GM19099 (cell line): ENCODE measurements around the gene NCLN.

Experiments used
- POLR2A ChIP-seq: IDR thresholded peaks from 3 replicates; pipeline ENCODE4 v1.6.1; 2011; ENCODE audit warnings: low read depth; ENCODE audit not compliant: insufficient read length; ENCODE audit errors: extremely low read depth

Gene NCLN

DNA sequence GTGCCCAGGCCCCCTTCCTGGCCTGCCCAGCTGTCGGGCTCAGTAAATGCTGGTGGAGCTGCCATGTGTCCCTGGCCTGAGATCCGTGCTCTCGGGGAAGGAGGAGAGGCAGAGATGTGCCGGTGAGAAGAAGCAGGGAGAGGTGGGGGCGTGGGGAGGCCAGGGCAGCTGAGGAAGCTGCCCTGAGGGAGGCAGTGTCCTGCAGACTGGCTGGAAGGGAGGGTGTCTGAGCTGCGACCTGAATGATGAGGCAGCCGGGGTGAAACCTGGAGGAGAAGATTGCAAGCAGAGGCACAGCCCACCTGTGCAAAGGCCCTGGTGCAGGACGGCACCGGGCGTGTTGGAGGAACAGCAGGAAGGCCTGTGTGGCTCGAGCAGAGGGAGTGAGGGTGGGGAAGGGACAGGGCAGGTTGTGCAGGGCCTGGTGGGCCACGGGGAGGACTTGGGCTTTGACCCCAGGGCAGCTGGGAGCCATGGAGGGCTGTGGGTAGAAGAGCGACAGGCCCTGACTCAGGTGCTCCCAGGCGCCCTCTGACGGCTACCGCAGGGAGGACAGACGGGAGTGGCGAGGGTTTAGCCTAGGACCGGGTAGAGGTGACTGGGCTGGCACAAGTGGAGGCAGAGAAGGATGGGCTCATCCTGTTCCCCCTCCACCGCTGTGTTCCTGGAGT lies 24.8 kb downstream of the NCLN start:
- TF ChIP-seq POLR2A: peak; percentile 21

- no peak for TF ChIP-seq POLR2A
Measured at GRCh38 chr19:3211191-3211590, 25.5 kb downstream of the NCLN start.

DNA sequence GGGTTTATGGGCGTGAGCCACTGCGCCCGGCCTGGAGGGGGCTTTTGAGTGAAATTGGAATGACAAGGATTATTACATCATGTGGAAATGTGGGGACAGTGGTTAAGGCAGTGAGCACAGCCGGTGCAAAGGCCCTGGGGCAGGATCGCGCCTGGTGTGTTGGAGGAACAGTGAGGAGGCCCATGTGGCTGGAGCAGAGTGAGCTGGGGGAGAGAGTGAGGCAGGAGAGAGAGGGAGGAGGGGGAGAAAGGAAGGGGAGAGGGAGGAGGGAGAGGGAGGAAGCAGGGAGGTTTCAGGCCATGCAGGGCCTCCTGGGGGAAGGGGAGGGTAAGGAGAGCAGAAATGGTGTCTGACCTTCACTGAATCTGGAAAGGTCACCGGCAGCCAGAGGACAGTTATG lies 27.4 kb downstream of the NCLN start:
- no peak for TF ChIP-seq POLR2A

DNA sequence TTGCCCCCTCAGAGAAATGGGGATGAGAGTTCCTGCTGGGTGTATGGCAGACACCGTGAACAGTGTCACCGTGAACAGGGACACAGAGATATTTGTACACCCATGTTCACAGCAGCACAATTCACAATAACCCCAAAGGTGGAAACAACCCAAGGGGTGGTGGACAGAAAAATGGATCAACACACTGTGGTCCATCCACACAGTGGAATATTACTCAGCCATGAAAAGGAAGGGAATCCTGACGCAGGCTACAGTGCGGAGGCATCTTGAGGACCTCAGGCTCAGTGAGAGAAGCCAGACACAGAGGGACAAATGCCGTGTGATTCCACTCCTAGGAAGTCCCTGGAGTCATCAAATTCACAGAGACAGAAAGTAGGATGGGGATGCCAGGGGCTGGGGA lies 31.1 kb downstream of the NCLN start:
- TF ChIP-seq POLR2A: no peak

DNA sequence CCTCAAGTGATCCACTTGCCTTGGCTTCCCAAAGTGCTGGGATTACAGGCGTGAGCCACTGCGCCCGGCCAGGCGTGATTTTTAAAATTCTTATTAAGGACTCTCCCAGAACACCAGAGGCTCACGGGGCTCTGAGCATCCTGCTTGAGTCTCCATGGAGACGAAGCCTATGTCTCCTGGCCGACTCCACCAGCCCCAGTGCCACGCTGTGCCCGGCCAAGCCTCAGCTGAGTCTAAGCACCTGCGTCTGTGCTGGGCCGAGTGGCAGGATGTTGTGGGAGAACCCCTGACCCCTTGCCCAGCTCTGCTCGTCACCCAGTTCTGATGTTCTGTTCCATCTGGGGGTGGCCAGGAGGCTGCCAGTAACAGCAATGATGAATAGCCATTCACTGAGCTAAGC lies 34.8 kb downstream of the NCLN start:
- TF ChIP-seq POLR2A: no peak

- TF ChIP-seq POLR2A: no peak
Measured at GRCh38 chr19:3222709-3223108, 37.0 kb downstream of the NCLN start.

GRCh38 chr19:3224346-3225168 lies 38.8 kb downstream of the NCLN start, which contains the start of gene CELF5:
Gene CELF5, plus strand, starts transcription at chr19:3224661. Its CDS starts 79 bp downstream, at chr19:3224740.
- no peak for TF ChIP-seq POLR2A

GRCh38 chr19:3225169-3225485 lies 39.4 kb downstream of the NCLN start:
- no peak for TF ChIP-seq POLR2A

DNA sequence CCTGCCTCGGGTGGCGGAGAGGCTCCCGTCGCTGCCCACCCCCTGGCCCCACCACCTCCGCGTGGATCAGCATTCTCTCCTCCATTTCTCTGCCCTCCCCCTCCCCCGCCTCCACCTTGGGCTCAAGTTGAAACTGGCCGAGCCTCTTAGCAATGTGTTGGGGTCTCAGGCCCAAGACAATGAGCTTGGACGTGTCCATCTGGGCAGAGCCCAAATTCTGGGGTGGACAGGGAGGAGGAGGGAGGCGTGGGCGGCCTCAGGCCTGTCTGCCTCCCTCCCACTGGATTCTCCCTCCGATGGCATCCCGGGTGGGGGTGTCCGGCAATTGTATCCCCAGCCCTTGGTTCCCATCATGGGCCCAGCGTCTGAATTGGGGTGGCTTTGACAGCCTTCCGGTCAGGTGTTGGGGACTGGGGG lies 40.0 kb downstream of the NCLN start:
- no peak for TF ChIP-seq POLR2A

- TF ChIP-seq POLR2A: no peak
Measured at GRCh38 chr19:3227054-3227626, 41.4 kb downstream of the NCLN start.

DNA sequence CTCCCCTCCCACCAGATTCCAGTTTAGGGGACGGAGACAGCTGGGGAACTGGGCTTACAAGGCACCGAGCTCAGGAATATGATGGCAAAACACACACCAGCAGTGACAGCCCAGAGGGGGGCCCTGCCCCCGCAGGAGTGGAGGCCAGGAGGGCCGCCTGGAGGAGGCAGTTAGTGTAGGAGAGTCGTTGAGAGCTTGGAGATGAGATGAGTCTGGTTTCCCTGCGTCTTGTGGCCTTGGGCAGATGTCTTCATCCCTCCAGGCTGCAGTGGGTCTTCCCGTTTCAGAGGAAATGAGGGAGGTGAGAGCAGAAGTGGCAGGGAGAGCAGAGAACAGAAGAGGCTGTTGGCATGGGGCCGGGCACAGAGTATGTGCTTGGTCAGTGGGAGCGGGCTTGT lies 43.6 kb downstream of the NCLN start:
- TF ChIP-seq POLR2A: no peak

DNA sequence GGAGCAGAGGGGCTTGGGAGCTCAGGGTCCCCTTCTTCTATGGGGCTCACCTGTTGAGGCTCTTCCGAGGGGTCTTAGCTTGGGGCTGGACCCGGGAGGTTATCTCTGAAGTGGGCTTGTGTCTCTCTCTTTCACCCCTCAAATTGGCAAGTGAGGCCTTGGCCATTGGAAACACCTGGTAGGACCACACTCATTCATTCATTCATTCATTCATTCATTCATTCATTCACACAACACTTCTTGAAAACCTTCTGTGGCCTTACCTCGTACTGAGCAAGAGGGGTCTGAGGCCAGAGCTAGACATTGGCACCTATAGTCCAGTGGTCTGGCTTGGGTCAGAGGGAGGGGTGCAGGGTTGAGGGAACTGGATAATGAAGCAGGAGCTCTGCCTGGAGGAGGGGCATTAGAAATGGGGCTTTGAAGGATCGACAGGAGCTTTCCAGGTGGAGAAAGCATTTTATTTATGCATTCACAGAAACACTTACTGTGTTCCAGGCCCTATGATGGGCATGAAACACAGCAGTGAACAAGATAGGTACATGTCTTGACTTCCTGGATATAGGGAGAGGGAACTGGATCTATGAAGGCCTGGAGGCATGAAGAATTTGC lies 44.3 kb downstream of the NCLN start:
- TF ChIP-seq POLR2A: no peak

DNA sequence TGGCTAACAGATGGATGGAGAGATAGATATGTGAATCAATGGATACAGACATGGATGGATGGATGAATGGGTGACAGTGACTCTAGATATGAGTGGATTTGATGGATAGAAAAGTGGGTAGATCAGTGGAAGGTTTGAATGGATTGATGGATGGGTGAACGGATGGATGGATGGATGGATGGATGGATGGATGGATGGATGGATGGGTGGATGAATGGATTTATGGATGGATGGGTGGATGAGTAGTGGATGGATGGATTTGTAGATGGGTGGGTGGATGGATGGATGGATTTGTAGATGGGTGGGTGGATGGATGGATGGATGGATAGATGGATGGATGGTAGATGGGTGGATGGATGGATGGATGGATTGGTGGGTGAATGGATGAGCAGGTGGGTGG lies 45.6 kb downstream of the NCLN start:
- TF ChIP-seq POLR2A: no peak

- no peak for TF ChIP-seq POLR2A
Measured at GRCh38 chr19:3233116-3233515, 47.4 kb downstream of the NCLN start.

- TF ChIP-seq POLR2A: no peak
Measured at GRCh38 chr19:3233831-3234230, 48.1 kb downstream of the NCLN start.

- TF ChIP-seq POLR2A: no peak
Measured at GRCh38 chr19:3234800-3235199, 49.1 kb downstream of the NCLN start.

DNA sequence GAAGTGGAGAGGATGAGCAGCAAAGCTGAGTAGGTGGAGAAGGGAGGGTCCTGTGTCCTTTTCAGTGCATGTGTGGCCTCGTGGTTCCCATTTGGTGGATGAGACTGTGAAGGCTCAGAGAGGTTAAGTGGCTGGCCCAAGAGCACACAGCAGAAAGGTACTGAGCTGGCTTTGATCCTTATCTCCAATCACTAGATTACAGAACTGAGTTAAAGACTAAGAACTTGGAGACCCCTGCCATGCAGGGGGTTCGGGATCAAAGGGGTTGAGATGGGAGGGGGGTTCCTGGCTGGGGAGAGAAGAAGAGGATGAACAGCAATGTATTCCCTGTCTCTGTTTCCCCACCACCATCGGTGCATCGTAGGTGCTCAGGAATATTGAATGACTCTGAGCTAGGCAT lies 50.5 kb downstream of the NCLN start:
- no peak for TF ChIP-seq POLR2A
